Measurements from ENCODE around the gene CLN6. TPM values are rescaled to one million over a fixed set of nuclear protein-coding genes. Genes with fewer than 3 reads are reported as not detected.

CLN6 gene
- total and polyA plus RNA-seq, 12 donors = 5.8 to 14.2 (median 9.0) TPM

DNA sequence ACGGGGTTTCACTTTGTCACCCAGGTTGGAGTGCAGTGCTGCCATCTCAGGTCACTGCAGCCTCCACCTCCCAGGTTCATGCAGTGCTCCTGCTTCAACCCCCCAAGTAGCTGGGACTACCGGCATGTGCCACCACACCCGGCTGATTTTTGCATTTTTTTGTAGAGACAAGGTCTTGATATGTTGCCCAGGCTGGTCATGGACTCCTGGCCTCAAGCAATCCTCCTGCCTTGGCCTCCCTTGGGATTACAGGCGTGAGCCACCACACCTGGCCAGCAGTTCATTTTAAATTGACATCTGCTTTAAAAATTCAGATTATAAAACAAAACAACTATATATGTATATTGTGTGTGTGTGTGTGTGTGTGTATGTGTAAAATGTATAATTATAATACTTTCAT, 62.7 kb downstream of the CLN6 start:
- TF ChIP-seq, protein P1, sequence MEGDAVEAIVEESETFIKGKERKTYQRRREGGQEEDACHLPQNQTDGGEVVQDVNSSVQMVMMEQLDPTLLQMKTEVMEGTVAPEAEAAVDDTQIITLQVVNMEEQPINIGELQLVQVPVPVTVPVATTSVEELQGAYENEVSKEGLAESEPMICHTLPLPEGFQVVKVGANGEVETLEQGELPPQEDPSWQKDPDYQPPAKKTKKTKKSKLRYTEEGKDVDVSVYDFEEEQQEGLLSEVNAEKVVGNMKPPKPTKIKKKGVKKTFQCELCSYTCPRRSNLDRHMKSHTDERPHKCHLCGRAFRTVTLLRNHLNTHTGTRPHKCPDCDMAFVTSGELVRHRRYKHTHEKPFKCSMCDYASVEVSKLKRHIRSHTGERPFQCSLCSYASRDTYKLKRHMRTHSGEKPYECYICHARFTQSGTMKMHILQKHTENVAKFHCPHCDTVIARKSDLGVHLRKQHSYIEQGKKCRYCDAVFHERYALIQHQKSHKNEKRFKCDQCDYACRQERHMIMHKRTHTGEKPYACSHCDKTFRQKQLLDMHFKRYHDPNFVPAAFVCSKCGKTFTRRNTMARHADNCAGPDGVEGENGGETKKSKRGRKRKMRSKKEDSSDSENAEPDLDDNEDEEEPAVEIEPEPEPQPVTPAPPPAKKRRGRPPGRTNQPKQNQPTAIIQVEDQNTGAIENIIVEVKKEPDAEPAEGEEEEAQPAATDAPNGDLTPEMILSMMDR (IDR thresholded peaks at IDR 0.05) = no peak
- DNase-seq = no peak
- peaks cover 0 to 95% (median 5%) of the 10 kb centered on the region in 9 donors for H3K36me3 ChIP-seq
- WGBS, 2 donors = 92 to 94% methylated on average over 4 of the region's 4 CpGs
- H3K27ac ChIP-seq = no peak overlapping the region
- ATAC-seq = no peak
- no peaks in the 10 kb centered on the region for H3K9me3 ChIP-seq
- intact Hi-C loops (cut with DNase I) = no loop called here
- H3K4me1 ChIP-seq = peaks cover 0 to 17% (median 4%) of the 10 kb centered on the region in 9 donors
- H3K4me3 ChIP-seq = no peak overlapping the region
- no peaks in the 10 kb centered on the region for H3K27me3 ChIP-seq

DNA sequence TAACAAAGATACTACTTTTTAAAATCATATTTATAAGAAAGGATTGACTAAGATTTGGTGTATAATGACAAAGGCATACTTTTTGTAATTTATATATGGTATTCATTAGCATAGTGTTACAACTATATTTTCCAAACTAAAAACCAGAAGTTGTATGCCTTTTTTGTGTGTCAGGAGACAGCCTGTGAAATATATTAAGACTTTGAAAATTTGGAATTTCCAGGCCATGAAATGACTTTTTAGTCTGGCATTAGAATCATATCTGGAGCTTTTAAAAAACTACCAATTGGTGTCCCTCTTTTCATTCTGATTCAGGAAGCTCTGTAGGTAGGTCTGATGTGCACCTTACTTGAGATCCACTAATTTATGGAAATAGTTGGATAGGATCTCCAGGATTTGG, 66.3 kb downstream of the CLN6 start:
- no peak overlapping the region for H3K4me3 ChIP-seq
- peaks cover 0 to 100% (median 5%) of the 10 kb centered on the region in 9 donors for H3K36me3 ChIP-seq
- intact Hi-C loops (cut with DNase I) = no loop called here
- H3K27ac ChIP-seq = no peak overlapping the region
- H3K27me3 ChIP-seq = no peaks in the 10 kb centered on the region
- DNase-seq (no peak), ATAC-seq (no peak)
- H3K4me1 ChIP-seq = peaks cover 0 to 4% (median 0%) of the 10 kb centered on the region in 9 donors
- H3K9me3 ChIP-seq = no peaks in the 10 kb centered on the region
- TF ChIP-seq, protein P1 (IDR thresholded peaks at IDR 0.05) = no peak

DNA sequence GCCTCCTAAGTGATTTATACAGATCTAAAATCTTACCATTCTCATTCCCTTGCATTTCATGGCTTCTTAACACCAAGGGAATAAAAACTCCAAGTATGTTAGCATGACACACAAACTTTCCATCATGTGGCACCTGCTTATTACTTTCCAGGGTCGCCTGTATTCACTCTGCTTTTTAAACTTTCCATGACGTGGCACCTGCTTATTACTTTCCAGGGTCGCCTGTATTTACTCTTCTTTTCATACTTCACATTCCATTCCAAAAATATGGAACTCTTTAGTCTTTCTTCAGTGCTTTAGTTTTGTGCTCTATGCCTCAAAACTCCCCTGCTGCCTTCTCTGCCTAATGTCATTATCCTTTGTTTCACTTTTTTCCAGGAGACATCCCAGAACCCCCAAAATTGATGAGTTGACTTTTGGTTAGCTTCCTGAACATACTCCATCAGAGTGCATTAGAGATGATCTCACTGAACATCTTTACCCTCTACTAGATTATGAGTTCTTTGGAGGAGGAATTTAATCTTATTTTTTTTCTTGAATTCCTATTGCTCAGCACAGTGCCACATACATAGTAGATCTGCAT, 71.4 kb downstream of the CLN6 start:
- 38 to 46% methylated on average over 3 of the region's 3 CpGs for WGBS, 2 donors
- Histone ChIP-seq H3K36me3 (peaks cover 0 to 97% (median 11%) of the 10 kb centered on the region in 9 donors), H3K4me1 (peaks cover 0 to 18% (median 0%) of the 10 kb centered on the region in 9 donors), H3K27ac (no peak overlapping the region), H3K9me3 (no peaks in the 10 kb centered on the region), H3K4me3 (no peak overlapping the region), H3K27me3 (no peaks in the 10 kb centered on the region)
- no peak for DNase-seq
- TF ChIP-seq, protein P1 (IDR thresholded peaks at IDR 0.05) = no peak
- ATAC-seq = no peak
- intact Hi-C loops (cut with DNase I) = loop anchor here in 8 of 10 donors (5.0 to 10.0 kb wide), 2 partner anchors 103 to 296 kb away; partner anchors contain the start of gene PIAS1 (in 7 of the 8)

DNA sequence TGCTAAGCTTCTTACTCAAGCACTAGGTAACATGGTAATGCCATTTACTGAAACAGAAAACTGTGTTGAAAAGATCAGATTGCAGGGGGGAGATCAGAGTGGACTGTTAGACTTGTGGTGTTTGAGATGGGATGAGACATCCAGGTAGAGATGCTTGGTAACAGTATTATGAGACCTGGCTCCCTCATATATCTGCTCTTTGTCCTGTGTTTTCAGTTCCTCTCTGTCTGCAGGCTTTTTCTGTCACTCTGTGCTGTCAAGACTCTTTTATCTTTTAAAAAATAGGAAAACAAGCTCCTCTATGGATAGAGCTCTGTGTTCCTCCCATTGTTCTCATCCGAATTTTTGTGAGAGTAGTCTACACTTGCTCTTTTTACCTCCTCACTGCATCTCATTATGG, 72.5 kb downstream of the CLN6 start:
- Histone ChIP-seq H3K9me3 (no peaks in the 10 kb centered on the region), H3K4me3 (no peak overlapping the region), H3K4me1 (peaks cover 0 to 18% (median 0%) of the 10 kb centered on the region in 9 donors), H3K27ac (no peak overlapping the region), H3K36me3 (peaks cover 0 to 97% (median 5%) of the 10 kb centered on the region in 9 donors), H3K27me3 (no peaks in the 10 kb centered on the region)
- intact Hi-C loops (cut with DNase I) = loop anchor here in 9 of 10 donors (2.0 to 10.0 kb wide), 3 partner anchors 100 to 295 kb away; partner anchors contain the start of gene PIAS1 (in 7 of the 9)
- WGBS, 2 donors = 0 to 41% methylated on average over 1 of the region's 1 CpG
- TF ChIP-seq, protein P1 (IDR thresholded peaks at IDR 0.05) = no peak
- no peak for DNase-seq
- ATAC-seq = no peak

Other genes starting within 250 kb of the CLN6 start
- 10 to 100 TPM; 23.5 to 37.9 (median 31.6) TPM for gene PIAS1, start 175.4 kb downstream of the CLN6 start, total RNA-seq
- 10 to 100 TPM in 1 of 2 donors, 1 to 10 TPM in 1; 5.8 to 11.7 TPM for gene PIAS1, start 175.4 kb downstream of the CLN6 start, polyA plus RNA-seq
- gene CALML4, start 24.4 kb downstream of the CLN6 start, total RNA-seq = 1 to 10 TPM in 3 of 10 donors, under 1 TPM in 7; 0.28 to 1.8 (median 0.81) TPM
- 1 to 10 TPM; 1.9 to 5.9 TPM for gene CALML4, start 24.4 kb downstream of the CLN6 start, polyA plus RNA-seq
- 100 to 1,000 TPM in 1 of 10 donors, 10 to 100 TPM in 9; 39.9 to 101 (median 76.5) TPM for gene FEM1B, start 48.0 kb upstream of the CLN6 start, total RNA-seq
- gene FEM1B, start 48.0 kb upstream of the CLN6 start, polyA plus RNA-seq = 10 to 100 TPM; 10.5 to 22.0 TPM
- 10 to 100 TPM in 7 of 10 donors, 1 to 10 TPM in 3; 4.4 to 25.9 (median 13.4) TPM for gene ITGA11, start 202.4 kb upstream of the CLN6 start, total RNA-seq
- gene ITGA11, start 202.4 kb upstream of the CLN6 start, polyA plus RNA-seq = 1 to 10 TPM; 1.4 to 4.5 TPM

Measured in heart right ventricle (tissue), 16 donors.